Astrocyte (in vitro differentiated cells and primary cell): ENCODE results near the gene CNKSR3. TPM values are rescaled to one million over a fixed set of nuclear protein-coding genes. Genes with fewer than 3 reads are reported as not detected.

ENCODE experiments used
- DNase-seq: peaks from one replicate; pipeline ENCODE4 v3.0.0-alpha.2; 2010; ENCODE audit warnings: low read depth
- FAIRE-seq: peaks from 2 replicates; lab custom pipeline; 2011; peaks lifted over from hg19 to GRCh38; lab: Jason Lieb, UNC
- H2AFZ ChIP-seq: 2 replicates; pipeline ENCODE4 v1.6.0; 2012; ENCODE audit warnings: low read depth, low read length, inconsistent platforms
- H3K27ac ChIP-seq: 2 replicates; pipeline ENCODE4 v1.5.1; 2011; ENCODE audit warnings: low read depth, low read length, inconsistent platforms
- H3K27me3 ChIP-seq: 2 replicates; pipeline ENCODE4 v1.6.0; 2011; ENCODE audit warnings: low read length, inconsistent platforms; ENCODE audit not compliant: insufficient read depth
- H3K36me3 ChIP-seq: 2 replicates; pipeline ENCODE4 v1.5.1; 2011; ENCODE audit warnings: low read length, inconsistent platforms; ENCODE audit not compliant: insufficient read depth
- H3K4me1 ChIP-seq: 2 replicates; pipeline ENCODE4 v1.5.1; 2011; ENCODE audit warnings: low read length, inconsistent platforms; ENCODE audit not compliant: insufficient read depth
- H3K4me2 ChIP-seq: 2 replicates; pipeline ENCODE4 v1.6.0; 2012; ENCODE audit warnings: low read length, inconsistent platforms
- H3K4me3 ChIP-seq: 2 replicates; pipeline ENCODE4 v1.5.1; 2011; ENCODE audit warnings: low read depth, mild to moderate bottlenecking, low read length, inconsistent platforms; ENCODE audit not compliant: insufficient read depth
- H3K79me2 ChIP-seq: 2 replicates; pipeline ENCODE4 v1.6.0; 2012; ENCODE audit warnings: mild to moderate bottlenecking, low read length, inconsistent platforms; ENCODE audit not compliant: insufficient read depth
- H3K9ac ChIP-seq: 2 replicates; pipeline ENCODE4 v1.6.0; 2012; ENCODE audit warnings: mild to moderate bottlenecking, low read length, inconsistent platforms
- H3K9me3 ChIP-seq: 2 replicates; pipeline ENCODE4 v1.5.1; 2012; ENCODE audit warnings: low read depth, mild to moderate bottlenecking, low read length, inconsistent platforms; ENCODE audit not compliant: insufficient read depth
- H4K20me1 ChIP-seq: 2 replicates; pipeline ENCODE4 v1.6.0; 2012; ENCODE audit warnings: low read length, inconsistent platforms; ENCODE audit not compliant: insufficient read depth
- H3K27ac Mint-ChIP-seq: one replicate; pipeline ENCODE4 v1.8.0; 2021; ENCODE audit warnings: mild to moderate bottlenecking, mixed read lengths; ENCODE audit not compliant: unreplicated experiment
- H3K27me3 Mint-ChIP-seq: one replicate; pipeline ENCODE4 v1.8.0; 2021; ENCODE audit warnings: low read depth, mixed read lengths; ENCODE audit not compliant: unreplicated experiment
- H3K36me3 Mint-ChIP-seq: one replicate; pipeline ENCODE4 v1.8.0; 2021; ENCODE audit warnings: low read depth, mixed read lengths; ENCODE audit not compliant: unreplicated experiment
- H3K4me1 Mint-ChIP-seq: one replicate; pipeline ENCODE4 v1.8.0; 2021; ENCODE audit warnings: low read depth, mixed read lengths; ENCODE audit not compliant: unreplicated experiment
- H3K4me3 Mint-ChIP-seq: one replicate; pipeline ENCODE4 v1.8.0; 2021; ENCODE audit warnings: mild to moderate bottlenecking, moderate library complexity, mixed read lengths; ENCODE audit not compliant: unreplicated experiment
- H3K9me3 Mint-ChIP-seq: one replicate; pipeline ENCODE4 v1.8.0; 2021; ENCODE audit warnings: mild to moderate bottlenecking, mixed read lengths; ENCODE audit not compliant: unreplicated experiment
- CTCF ChIP-seq: IDR thresholded peaks from 2 replicates; pipeline ENCODE4 v1.5.1; 2011; ENCODE audit warnings: low read depth, mild to moderate bottlenecking, inconsistent platforms, low read length, moderate library complexity; ENCODE audit not compliant: insufficient read depth
- EZH2 ChIP-seq: IDR thresholded peaks from 2 replicates; pipeline ENCODE4 v1.6.1; 2012; ENCODE audit warnings: mild to moderate bottlenecking, low read length, inconsistent platforms; ENCODE audit not compliant: insufficient read depth
- total RNA-seq: library from RNA; stranded (reverse); gene quantifications from 2 replicates; pipeline ENCODE4 v1.2.1, GENCODE V29; 2021

Gene CNKSR3
- total RNA-seq, 1 donor from 2014 or later, result 11.1 TPM

GRCh38 chr6:154466971-154467679, 43.4 kb downstream of the CNKSR3 start:
- Histone ChIP-seq H3K36me3 (no peaks in the 10 kb centered on the region), H2AFZ (no peak overlapping the region), H3K9ac (no peak overlapping the region), H3K4me2 (no peak overlapping the region), H3K4me3 (no peak overlapping the region), H3K27ac (no peak overlapping the region), H4K20me1 (peaks cover 3% of the 10 kb centered on the region), H3K4me1 (no peaks in the 10 kb centered on the region), H3K27me3 (no peaks in the 10 kb centered on the region), H3K79me2 (peaks cover 9% of the 10 kb centered on the region), H3K9me3 (no peaks in the 10 kb centered on the region)
- FAIRE-seq, result no peak
- TF ChIP-seq EZH2, result no peak
- no peak for TF ChIP-seq CTCF
- H3K36me3 Mint-ChIP-seq, result peaks cover 1% of the 10 kb centered on the region
- H3K9me3 Mint-ChIP-seq, result no peaks in the 10 kb centered on the region
- H3K27ac Mint-ChIP-seq, result no peak overlapping the region
- DNase-seq, result no peak
- no peak overlapping the region for H3K4me3 Mint-ChIP-seq
- H3K4me1 Mint-ChIP-seq, result no peaks in the 10 kb centered on the region
- no peaks in the 10 kb centered on the region for H3K27me3 Mint-ChIP-seq

DNA sequence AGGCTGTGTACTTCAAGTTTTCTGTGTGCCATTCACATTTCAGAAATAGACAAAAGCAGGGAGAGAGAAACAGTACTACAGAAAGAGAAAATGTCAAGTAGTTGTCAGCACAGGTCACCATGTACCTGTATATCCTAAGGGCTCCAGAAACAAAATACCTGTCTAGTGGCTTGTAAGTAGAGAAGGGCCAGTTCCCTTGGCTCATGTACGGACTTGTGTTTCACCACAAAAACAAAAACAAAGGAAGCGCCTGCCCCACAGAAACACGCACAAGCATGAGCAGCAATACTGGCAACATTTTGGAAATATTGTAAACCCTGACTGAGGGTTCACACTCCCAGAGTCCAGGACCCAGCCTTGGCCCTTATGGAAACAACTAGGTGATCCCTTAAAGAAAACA, 44.3 kb downstream of the CNKSR3 start:
- H3K4me3 Mint-ChIP-seq, result no peak overlapping the region
- no peak for FAIRE-seq

More for the DNA sequence above, 44.3 kb downstream of the CNKSR3 start:
- Histone ChIP-seq H4K20me1 (peaks cover 3% of the 10 kb centered on the region), H3K9ac (no peak overlapping the region), H3K36me3 (no peaks in the 10 kb centered on the region), H3K4me1 (no peaks in the 10 kb centered on the region), H2AFZ (no peak overlapping the region), H3K4me3 (no peak overlapping the region), H3K79me2 (peaks cover 5% of the 10 kb centered on the region), H3K27ac (no peak overlapping the region), H3K4me2 (no peak overlapping the region), H3K9me3 (no peaks in the 10 kb centered on the region), H3K27me3 (no peaks in the 10 kb centered on the region)
- TF ChIP-seq CTCF (no peak), EZH2 (no peak)
- Mint-ChIP-seq H3K27ac (no peak overlapping the region), H3K4me1 (no peaks in the 10 kb centered on the region), H3K27me3 (no peaks in the 10 kb centered on the region), H3K36me3 (peaks cover 1% of the 10 kb centered on the region), H3K9me3 (no peaks in the 10 kb centered on the region)
- DNase-seq, result no peak
